Measurements from ENCODE around the gene UTP25.
A peak's percentile ranks its signal among the peaks of the same experiment; 100 is the strongest.

Gene UTP25

GRCh38 chr1:209873067-209873799 is 45.5 kb downstream of the UTP25 start:
- TF ChIP-seq OSR1 (CRISPR knock-in tag; IDR thresholded peaks at IDR 0.05) (no peak), ZNF8 (CRISPR knock-in tag; IDR thresholded peaks at IDR 0.05) (no peak), TSHZ2 (CRISPR knock-in tag; IDR thresholded peaks at IDR 0.05) (no peak), CSRNP3 (CRISPR knock-in tag; IDR thresholded peaks at IDR 0.05) (no peak), ZNF70 (CRISPR knock-in tag; IDR thresholded peaks at IDR 0.05) (no peak), TOX (CRISPR knock-in tag; IDR thresholded peaks at IDR 0.05; ENCODE audit: borderline replicate concordance) (no peak), PPARA (CRISPR knock-in tag; IDR thresholded peaks at IDR 0.05; ENCODE audit: borderline replicate concordance) (no peak), ARNTL (CRISPR knock-in tag; IDR thresholded peaks at IDR 0.05; ENCODE audit: borderline replicate concordance, low read depth) (no peak), ISL1 (CRISPR knock-in tag; IDR thresholded peaks at IDR 0.05) (no peak), ESRRG (CRISPR knock-in tag; IDR thresholded peaks at IDR 0.05) (no peak), ZC3H10 (CRISPR knock-in tag; IDR thresholded peaks at IDR 0.05) (no peak), ZNF565 (CRISPR knock-in tag; conservative IDR thresholded peaks at IDR 0.05; ENCODE audit: low read depth) (no peak), GLIS3 (CRISPR knock-in tag; IDR thresholded peaks at IDR 0.05) (no peak), CSDC2 (CRISPR knock-in tag; IDR thresholded peaks at IDR 0.05) (no peak)
- no peak for ATAC-seq

- TF ChIP-seq OSR1 (CRISPR knock-in tag; IDR thresholded peaks at IDR 0.05) (0 out of 2 replicates have a peak, but pooled peaks have one; percentile 72), TSHZ2 (CRISPR knock-in tag; IDR thresholded peaks at IDR 0.05) (no peak)
- peak; percentile 89 for ATAC-seq
Observed at GRCh38 chr1:209875515-209875914, 47.7 kb downstream of the UTP25 start.

- ATAC-seq = peak; percentile 9; the same call in 1 of the 3 replicates
- TF ChIP-seq GLIS3 (CRISPR knock-in tag; IDR thresholded peaks at IDR 0.05) = no peak
- TF ChIP-seq TSHZ2 (CRISPR knock-in tag; IDR thresholded peaks at IDR 0.05) = no peak
- no peak for TF ChIP-seq ISL1 (CRISPR knock-in tag; IDR thresholded peaks at IDR 0.05)
- TF ChIP-seq ARNTL (CRISPR knock-in tag; IDR thresholded peaks at IDR 0.05; ENCODE audit: borderline replicate concordance, low read depth) = no peak
- TF ChIP-seq ZNF8 (CRISPR knock-in tag; IDR thresholded peaks at IDR 0.05) = no peak
- TF ChIP-seq CSDC2 (CRISPR knock-in tag; IDR thresholded peaks at IDR 0.05) = no peak
- no peak for TF ChIP-seq ZNF70 (CRISPR knock-in tag; IDR thresholded peaks at IDR 0.05)
- TF ChIP-seq TOX (CRISPR knock-in tag; IDR thresholded peaks at IDR 0.05; ENCODE audit: borderline replicate concordance) = no peak
- TF ChIP-seq ZFP30 (CRISPR knock-in tag; IDR thresholded peaks at IDR 0.05) = no peak
- no peak for TF ChIP-seq RARB (CRISPR knock-in tag; IDR thresholded peaks at IDR 0.05)
- TF ChIP-seq BACH2 (CRISPR knock-in tag; IDR thresholded peaks at IDR 0.05; ENCODE audit: borderline replicate concordance) = no peak
- TF ChIP-seq TCF4 (CRISPR knock-in tag; IDR thresholded peaks at IDR 0.05; ENCODE audit: borderline replicate concordance) = no peak
- no peak for TF ChIP-seq ZFP3 (CRISPR knock-in tag; IDR thresholded peaks at IDR 0.05)
- no peak for TF ChIP-seq SNAI2 (CRISPR knock-in tag; IDR thresholded peaks at IDR 0.05)
- no peak for TF ChIP-seq ESRRG (CRISPR knock-in tag; IDR thresholded peaks at IDR 0.05)
- no peak for TF ChIP-seq CREB5 (CRISPR knock-in tag; IDR thresholded peaks at IDR 0.05; ENCODE audit: low read depth)
- no peak for TF ChIP-seq PATZ1 (CRISPR knock-in tag; IDR thresholded peaks at IDR 0.05; ENCODE audit: borderline replicate concordance)
- TF ChIP-seq OSR1 (CRISPR knock-in tag; IDR thresholded peaks at IDR 0.05) = no peak
Observed at GRCh38 chr1:209876078-209876800, 48.5 kb downstream of the UTP25 start.
